ENCODE measurements around the gene IMMP2L. TPM values are rescaled to one million over a fixed set of nuclear protein-coding genes. Genes with fewer than 3 reads are reported as not detected.
"Not testable (repeated sequence)": the region's sequence is repeated elsewhere in the genome, so short reads cannot be mapped to it uniquely, and the experiment has no call there.

Gene IMMP2L
- total and polyA plus RNA-seq, 4 donors, result 9.2 to 34.7 (median 11.1) TPM

DNA sequence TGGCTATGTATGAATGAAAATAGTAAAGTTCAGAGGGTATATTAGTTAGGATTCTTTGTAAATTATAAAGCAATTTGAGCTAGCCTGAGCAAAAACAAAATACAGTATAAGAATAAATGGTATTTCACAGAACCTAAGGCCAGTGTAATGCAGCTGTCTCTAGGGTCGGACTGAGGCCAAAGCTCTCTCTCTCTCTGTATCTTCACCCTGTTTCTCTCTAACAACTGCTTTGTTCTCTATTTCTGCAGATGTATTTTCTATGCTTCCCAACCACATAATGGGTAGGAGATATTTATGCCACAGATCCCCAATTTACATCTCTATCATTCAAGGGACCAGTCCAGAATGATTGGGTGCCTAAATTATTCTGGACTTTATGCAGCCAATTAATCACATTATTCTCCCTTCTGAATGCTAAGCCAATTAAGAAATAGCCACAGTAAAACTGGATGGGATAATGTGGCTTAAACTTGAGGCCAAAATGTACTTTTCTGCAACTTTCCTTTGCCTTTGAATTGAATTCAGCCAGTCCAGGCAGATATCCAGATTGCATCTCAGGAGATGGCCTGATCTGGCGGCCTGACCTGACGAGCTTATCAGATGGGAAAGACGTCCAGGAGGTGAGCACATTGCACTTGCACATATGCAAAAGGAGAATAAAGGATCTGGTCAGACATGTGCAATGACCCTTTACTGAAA lies 24.6 kb upstream of the IMMP2L start:
- Histone ChIP-seq H3K9ac (ENCODE audit: insufficient read depth in 1 of 2, low read length in 2 of 2) (no peak overlapping the region), H3K4me1 (ENCODE audit: control insufficient read depth in 5 of 5, insufficient read depth in 5 of 5, low read length in 5 of 5) (no peaks in the 10 kb centered on the region), H3K27me3 (ENCODE audit: control insufficient read depth in 3 of 3, insufficient read depth in 3 of 3, low read length in 2 of 3) (no peaks in the 10 kb centered on the region), H3K27ac (ENCODE audit: low read depth in 1 of 2, low read length in 1 of 2) (no peak overlapping the region), H3K36me3 (ENCODE audit: control insufficient read depth in 4 of 4, insufficient read depth in 4 of 4, low read length in 4 of 4) (no peaks in the 10 kb centered on the region), H3K9me3 (ENCODE audit: control insufficient read depth in 4 of 4, insufficient read depth in 3 of 4, low read length in 3 of 4) (no peaks in the 10 kb centered on the region), H3K4me3 (no peak overlapping the region)
- TF ChIP-seq, protein P1, sequence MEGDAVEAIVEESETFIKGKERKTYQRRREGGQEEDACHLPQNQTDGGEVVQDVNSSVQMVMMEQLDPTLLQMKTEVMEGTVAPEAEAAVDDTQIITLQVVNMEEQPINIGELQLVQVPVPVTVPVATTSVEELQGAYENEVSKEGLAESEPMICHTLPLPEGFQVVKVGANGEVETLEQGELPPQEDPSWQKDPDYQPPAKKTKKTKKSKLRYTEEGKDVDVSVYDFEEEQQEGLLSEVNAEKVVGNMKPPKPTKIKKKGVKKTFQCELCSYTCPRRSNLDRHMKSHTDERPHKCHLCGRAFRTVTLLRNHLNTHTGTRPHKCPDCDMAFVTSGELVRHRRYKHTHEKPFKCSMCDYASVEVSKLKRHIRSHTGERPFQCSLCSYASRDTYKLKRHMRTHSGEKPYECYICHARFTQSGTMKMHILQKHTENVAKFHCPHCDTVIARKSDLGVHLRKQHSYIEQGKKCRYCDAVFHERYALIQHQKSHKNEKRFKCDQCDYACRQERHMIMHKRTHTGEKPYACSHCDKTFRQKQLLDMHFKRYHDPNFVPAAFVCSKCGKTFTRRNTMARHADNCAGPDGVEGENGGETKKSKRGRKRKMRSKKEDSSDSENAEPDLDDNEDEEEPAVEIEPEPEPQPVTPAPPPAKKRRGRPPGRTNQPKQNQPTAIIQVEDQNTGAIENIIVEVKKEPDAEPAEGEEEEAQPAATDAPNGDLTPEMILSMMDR (IDR thresholded peaks at IDR 0.05; ENCODE audit: control extremely low read depth, extremely low read depth), result no peak
- no peak for ATAC-seq (ENCODE audit: insufficient read depth, low FRiP score)
- WGBS, 2 donors, result 75 to 90% methylated on average over 4 of the region's 4 CpGs
- DNase-seq, result no peak

DNA sequence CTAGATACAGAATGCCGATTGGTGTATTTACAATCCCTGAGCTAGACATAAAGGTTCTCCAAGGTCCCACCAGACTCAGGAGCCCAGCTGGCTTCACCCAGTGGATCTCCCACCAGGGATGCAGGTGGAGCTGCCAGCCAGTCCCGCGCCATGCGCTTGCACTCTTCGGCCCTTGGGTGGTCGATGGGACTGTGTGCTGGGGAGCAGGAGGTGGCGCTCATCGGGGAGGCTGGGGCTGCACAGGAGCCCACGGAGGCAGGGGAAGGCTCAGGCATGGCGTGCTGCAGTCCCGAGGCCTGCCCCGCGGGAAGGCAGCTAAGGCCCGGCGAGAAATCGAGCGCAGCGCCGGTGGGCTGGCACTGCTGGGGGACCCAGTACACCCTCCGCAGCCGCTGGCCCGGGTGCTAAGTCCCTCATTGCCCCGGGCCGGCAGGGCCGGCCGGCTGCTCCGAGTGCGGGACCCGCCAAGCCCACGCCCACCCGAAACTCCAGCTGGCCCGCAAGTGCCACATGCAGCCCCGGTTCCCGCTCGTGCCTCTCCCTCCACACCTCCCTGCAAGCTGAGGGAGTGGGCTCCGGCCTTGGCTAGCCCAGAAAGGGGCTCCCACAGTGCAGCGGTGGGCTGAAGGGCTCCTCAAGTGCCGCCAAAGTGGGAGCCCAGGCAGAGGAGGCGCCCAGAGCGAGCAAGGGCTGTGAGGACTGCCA lies 19.6 kb upstream of the IMMP2L start:
- H3K27me3 ChIP-seq (ENCODE audit: control insufficient read depth in 3 of 3, insufficient read depth in 3 of 3, low read length in 2 of 3); H3K36me3 ChIP-seq (ENCODE audit: control insufficient read depth in 4 of 4, insufficient read depth in 4 of 4, low read length in 4 of 4); H3K9ac ChIP-seq (ENCODE audit: insufficient read depth in 1 of 2, low read length in 2 of 2); H3K27ac ChIP-seq (ENCODE audit: low read depth in 1 of 2, low read length in 1 of 2); H3K9me3 ChIP-seq (ENCODE audit: control insufficient read depth in 4 of 4, insufficient read depth in 3 of 4, low read length in 3 of 4); ATAC-seq (ENCODE audit: insufficient read depth, low FRiP score); H3K4me3 ChIP-seq; H3K4me1 ChIP-seq (ENCODE audit: control insufficient read depth in 5 of 5, insufficient read depth in 5 of 5, low read length in 5 of 5); DNase-seq: not testable (repeated sequence)
- 96 to 97% methylated on average over 23 to 40 of the region's 40 CpGs for WGBS, 2 donors

DNA sequence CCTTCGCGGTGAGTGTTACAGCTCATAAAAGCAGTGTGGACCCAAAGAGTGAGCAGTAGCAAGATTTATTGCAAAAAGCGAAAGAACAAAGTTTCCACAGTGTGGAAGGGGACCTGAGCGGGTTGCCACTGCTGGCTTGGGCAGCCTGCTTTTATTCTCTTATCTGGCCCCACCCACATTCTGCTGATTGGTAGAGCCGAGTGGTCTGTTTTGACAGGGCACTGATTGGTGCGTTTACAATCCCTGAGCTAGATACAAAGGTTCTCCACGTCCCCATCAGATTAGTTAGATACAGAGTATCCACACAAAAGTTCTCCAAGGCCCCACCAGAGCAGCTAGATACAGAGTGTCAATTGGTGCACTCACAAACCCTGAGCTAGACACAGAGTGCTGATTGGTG lies 18.9 kb upstream of the IMMP2L start:
- WGBS, 2 donors, result 88 to 89% methylated on average over 7 of the region's 7 CpGs
- H3K27ac ChIP-seq (ENCODE audit: low read depth in 1 of 2, low read length in 1 of 2); DNase-seq; ATAC-seq (ENCODE audit: insufficient read depth, low FRiP score); H3K4me3 ChIP-seq; H3K9ac ChIP-seq (ENCODE audit: insufficient read depth in 1 of 2, low read length in 2 of 2); H3K4me1 ChIP-seq (ENCODE audit: control insufficient read depth in 5 of 5, insufficient read depth in 5 of 5, low read length in 5 of 5); H3K36me3 ChIP-seq (ENCODE audit: control insufficient read depth in 4 of 4, insufficient read depth in 4 of 4, low read length in 4 of 4); H3K27me3 ChIP-seq (ENCODE audit: control insufficient read depth in 3 of 3, insufficient read depth in 3 of 3, low read length in 2 of 3); H3K9me3 ChIP-seq (ENCODE audit: control insufficient read depth in 4 of 4, insufficient read depth in 3 of 4, low read length in 3 of 4): not testable (repeated sequence)

DNA sequence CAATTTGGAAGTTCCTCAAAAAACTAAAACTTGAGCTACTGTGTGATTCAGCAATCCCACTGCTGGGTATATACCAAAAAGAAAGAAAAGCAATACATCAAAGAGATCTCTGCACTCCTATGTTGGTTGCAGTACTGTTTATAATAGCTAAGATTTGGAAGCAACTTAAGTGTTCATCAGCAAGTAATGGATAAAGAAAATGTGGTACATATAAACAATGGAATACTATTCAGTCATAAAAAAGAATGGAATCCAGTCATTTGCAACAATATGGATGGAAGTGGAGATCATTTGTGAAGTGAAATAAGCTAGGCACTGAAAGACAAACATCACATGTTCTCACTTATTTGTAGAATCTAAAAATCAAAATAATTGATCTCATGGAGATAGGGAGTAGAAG lies 16.5 kb upstream of the IMMP2L start:
- H3K36me3 ChIP-seq (ENCODE audit: control insufficient read depth in 4 of 4, insufficient read depth in 4 of 4, low read length in 4 of 4), result no peaks in the 10 kb centered on the region
- H3K4me1 ChIP-seq (ENCODE audit: control insufficient read depth in 5 of 5, insufficient read depth in 5 of 5, low read length in 5 of 5), result no peaks in the 10 kb centered on the region
- peaks cover 0 to 7% (median 0%) of the 10 kb centered on the region in 4 donors for H3K9me3 ChIP-seq (ENCODE audit: control insufficient read depth in 4 of 4, insufficient read depth in 3 of 4, low read length in 3 of 4)
- H3K27ac ChIP-seq (ENCODE audit: low read depth in 1 of 2, low read length in 1 of 2), result no peak overlapping the region
- H3K27me3 ChIP-seq (ENCODE audit: control insufficient read depth in 3 of 3, insufficient read depth in 3 of 3, low read length in 2 of 3), result no peaks in the 10 kb centered on the region
- ATAC-seq (ENCODE audit: insufficient read depth, low FRiP score) (no peak), DNase-seq (no peak)
- no peak overlapping the region for H3K9ac ChIP-seq (ENCODE audit: insufficient read depth in 1 of 2, low read length in 2 of 2)
- H3K4me3 ChIP-seq, result no peak overlapping the region
- TF ChIP-seq, protein P1 (IDR thresholded peaks at IDR 0.05; ENCODE audit: control extremely low read depth, extremely low read depth), result no peak

Data from lung (tissue), 12 donors.